ENCODE data around the gene CHST11. TPM values are rescaled to one million over a fixed set of nuclear protein-coding genes. Genes with fewer than 3 reads are reported as not detected.
"Not testable (repeated sequence)": the region's sequence is repeated elsewhere in the genome, so short reads cannot be mapped to it uniquely, and the experiment has no call there.

The CHST11 gene
- total RNA-seq, 8 experiments from 2014 or later: 9.3 to 36.8 (median 12.9) TPM

GRCh38 chr12:104608998-104609397 is 152.2 kb downstream of the CHST11 start:
- in situ Hi-C loops (cut with MboI; ENCODE audit: low pct_unique_long_range_greater_than_20kb in 2 of 9, low sequenced_read_pairs in 9 of 9, unreplicated experiment in 9 of 9): no loop called here
- Histone ChIP-seq H3K27ac (peak overlapping the region in 1 of 2 donors; percentile 43), H3K4me3 (no peak overlapping the region), H3K4me1 (replicated peaks in 1 of 2) (peaks cover 34 to 35% of the 10 kb centered on the region in 2 donors)
- WGBS, 10 experiments: 17 to 94% (median 80%) methylated on average over 2 to 3 of the region's 4 CpGs; no CpG with 5 or more reads in 3 of the 10 experiments
- peak in 3 of 8 experiments; percentile 7 to 29 (median 20) for ATAC-seq (replicated peaks in 6 of 8)

GRCh38 chr12:104609445-104609844 is 152.7 kb downstream of the CHST11 start:
- Histone ChIP-seq H3K27ac (peak overlapping the region; percentile 33 to 37), H3K4me1 (replicated peaks in 1 of 2) (peaks cover 30 to 35% of the 10 kb centered on the region in 2 donors), H3K4me3 (no peak overlapping the region)
- ATAC-seq (replicated peaks in 6 of 8): peak in 2 of 8 experiments; percentile 4 to 7
- in situ Hi-C loops (cut with MboI; ENCODE audit: low pct_unique_long_range_greater_than_20kb in 2 of 9, low sequenced_read_pairs in 9 of 9, unreplicated experiment in 9 of 9): no loop called here

GRCh38 chr12:104610513-104611235 is 153.9 kb downstream of the CHST11 start:
- ATAC-seq (replicated peaks in 6 of 8): peak in 1 of 8 experiments; percentile 31
- H3K4me1 ChIP-seq (replicated peaks in 1 of 2): peaks cover 28 to 33% of the 10 kb centered on the region in 2 donors
- in situ Hi-C loops (cut with MboI; ENCODE audit: low pct_unique_long_range_greater_than_20kb in 2 of 9, low sequenced_read_pairs in 9 of 9, unreplicated experiment in 9 of 9): no loop called here
- H3K4me3 ChIP-seq: no peak overlapping the region
- WGBS, 10 experiments: 0 to 91% (median 82%) methylated on average over 1 to 6 of the region's 6 CpGs
- no peak overlapping the region for H3K27ac ChIP-seq

GRCh38 chr12:104611671-104612070 is 154.9 kb downstream of the CHST11 start:
- in situ Hi-C loops (cut with MboI; ENCODE audit: low pct_unique_long_range_greater_than_20kb in 2 of 9, low sequenced_read_pairs in 9 of 9, unreplicated experiment in 9 of 9): no loop called here
- Histone ChIP-seq H3K4me3 (no peak overlapping the region), H3K4me1 (replicated peaks in 1 of 2) (peaks cover 26 to 31% of the 10 kb centered on the region in 2 donors), H3K27ac (no peak overlapping the region)
- WGBS, 10 experiments: 80 to 100% (median 97%) methylated on average over 1 to 9 of the region's 12 CpGs; no CpG with 5 or more reads in 3 of the 10 experiments
- no peak for ATAC-seq (replicated peaks in 6 of 8)

- 60 to 100% (median 96%) methylated on average over 1 to 2 of the region's 3 CpGs; no CpG with 5 or more reads in 2 of the 10 experiments for WGBS, 10 experiments
- in situ Hi-C loops (cut with MboI; ENCODE audit: low pct_unique_long_range_greater_than_20kb in 2 of 9, low sequenced_read_pairs in 9 of 9, unreplicated experiment in 9 of 9): not testable (repeated sequence)
These were observed 156.6 kb downstream of the CHST11 start for GRCh38 chr12:104613372-104613771.

GRCh38 chr12:104615048-104615561 is 158.4 kb downstream of the CHST11 start:
- no peak overlapping the region for H3K4me3 ChIP-seq
- 47 to 92% (median 78%) methylated on average over 1 to 11 of the region's 12 CpGs; no CpG with 5 or more reads in 4 of the 10 experiments for WGBS, 10 experiments
- H3K27ac ChIP-seq: no peak overlapping the region
- ATAC-seq (replicated peaks in 6 of 8): peak in 2 of 8 experiments; percentile 25 to 29
- in situ Hi-C loops (cut with MboI; ENCODE audit: low pct_unique_long_range_greater_than_20kb in 2 of 9, low sequenced_read_pairs in 9 of 9, unreplicated experiment in 9 of 9): no loop called here
- H3K4me1 ChIP-seq (replicated peaks in 1 of 2): peaks cover 14 to 15% of the 10 kb centered on the region in 2 donors

More at GRCh38 chr12:104613372-104613771, 156.6 kb downstream of the CHST11 start:
- ATAC-seq (replicated peaks in 6 of 8); H3K4me3 ChIP-seq; H3K27ac ChIP-seq: not testable (repeated sequence)
- H3K4me1 ChIP-seq (replicated peaks in 1 of 2): peaks cover 26 to 31% of the 10 kb centered on the region in 2 donors

GRCh38 chr12:104618691-104619090 is 161.9 kb downstream of the CHST11 start:
- no peak overlapping the region for H3K4me3 ChIP-seq
- no peak overlapping the region for H3K27ac ChIP-seq
- in situ Hi-C loops (cut with MboI; ENCODE audit: low pct_unique_long_range_greater_than_20kb in 2 of 9, low sequenced_read_pairs in 9 of 9, unreplicated experiment in 9 of 9): no loop called here
- peaks cover 6 to 7% of the 10 kb centered on the region in 2 donors for H3K4me1 ChIP-seq (replicated peaks in 1 of 2)
- no peak for ATAC-seq (replicated peaks in 6 of 8)
- WGBS, 10 experiments: 63 to 100% (median 81%) methylated on average over 1 to 5 of the region's 5 CpGs; no CpG with 5 or more reads in 2 of the 10 experiments

- WGBS, 10 experiments: 87 to 100% (median 100%) methylated on average over 1 to 4 of the region's 7 CpGs; no CpG with 5 or more reads in 1 of the 10 experiments
- Histone ChIP-seq H3K4me3 (no peak overlapping the region), H3K27ac (no peak overlapping the region), H3K4me1 (replicated peaks in 1 of 2) (peaks cover 12 to 14% of the 10 kb centered on the region in 2 donors)
- no peak for ATAC-seq (replicated peaks in 6 of 8)
- in situ Hi-C loops (cut with MboI; ENCODE audit: low pct_unique_long_range_greater_than_20kb in 2 of 9, low sequenced_read_pairs in 9 of 9, unreplicated experiment in 9 of 9): no loop called here
These were observed 162.6 kb downstream of the CHST11 start for GRCh38 chr12:104619305-104619704.

GRCh38 chr12:104620837-104621531 is 164.2 kb downstream of the CHST11 start:
- Histone ChIP-seq H3K27ac (no peak overlapping the region), H3K4me3 (no peak overlapping the region), H3K4me1 (replicated peaks in 1 of 2) (peaks cover 12 to 14% of the 10 kb centered on the region in 2 donors)
- WGBS, 10 experiments: 90 to 100% (median 100%) methylated on average over 1 to 5 of the region's 5 CpGs; no CpG with 5 or more reads in 3 of the 10 experiments
- in situ Hi-C loops (cut with MboI; ENCODE audit: low pct_unique_long_range_greater_than_20kb in 2 of 9, low sequenced_read_pairs in 9 of 9, unreplicated experiment in 9 of 9): no loop called here
- no peak for ATAC-seq (replicated peaks in 6 of 8)

- Histone ChIP-seq H3K4me1 (replicated peaks in 1 of 2) (peaks cover 16 to 21% of the 10 kb centered on the region in 2 donors), H3K4me3 (no peak overlapping the region), H3K27ac (no peak overlapping the region)
- ATAC-seq (replicated peaks in 6 of 8): peak in 4 of 8 experiments; percentile 16 to 79 (median 34)
- in situ Hi-C loops (cut with MboI; ENCODE audit: low pct_unique_long_range_greater_than_20kb in 2 of 9, low sequenced_read_pairs in 9 of 9, unreplicated experiment in 9 of 9): no loop called here
- 10 to 59% (median 27%) methylated on average over 1 to 3 of the region's 3 CpGs; no CpG with 5 or more reads in 4 of the 10 experiments for WGBS, 10 experiments
These were observed 166.2 kb downstream of the CHST11 start for GRCh38 chr12:104622928-104623327.

- in situ Hi-C loops (cut with MboI; ENCODE audit: low pct_unique_long_range_greater_than_20kb in 2 of 9, low sequenced_read_pairs in 9 of 9, unreplicated experiment in 9 of 9): no loop called here
- Histone ChIP-seq H3K27ac (peak overlapping the region; percentile 20 to 45), H3K4me1 (replicated peaks in 1 of 2) (peaks cover 16 to 25% of the 10 kb centered on the region in 2 donors), H3K4me3 (no peak overlapping the region)
- ATAC-seq (replicated peaks in 6 of 8): peak in 5 of 8 experiments; percentile 84 to 95 (median 88)
- 0 to 83% (median 24%) methylated on average over 2 to 7 of the region's 7 CpGs; no CpG with 5 or more reads in 1 of the 10 experiments for WGBS, 10 experiments
These were observed 167.1 kb downstream of the CHST11 start for GRCh38 chr12:104623883-104624282.

- no peak for ATAC-seq (replicated peaks in 6 of 8)
- Histone ChIP-seq H3K4me3 (no peak overlapping the region), H3K4me1 (replicated peaks in 1 of 2) (peaks cover 16 to 25% of the 10 kb centered on the region in 2 donors), H3K27ac (no peak overlapping the region)
- in situ Hi-C loops (cut with MboI; ENCODE audit: low pct_unique_long_range_greater_than_20kb in 2 of 9, low sequenced_read_pairs in 9 of 9, unreplicated experiment in 9 of 9): no loop called here
- WGBS, 10 experiments: 60 to 100% (median 92%) methylated on average over 1 to 6 of the region's 6 CpGs; no CpG with 5 or more reads in 1 of the 10 experiments
These were observed 167.8 kb downstream of the CHST11 start for GRCh38 chr12:104624529-104624928.
